ENCODE results near the gene SLC39A11. TPM values are rescaled to one million over a fixed set of nuclear protein-coding genes. Genes with fewer than 3 reads are reported as not detected.
"Not testable (repeated sequence)": the region's sequence is repeated elsewhere in the genome, so short reads cannot be mapped to it uniquely, and the experiment has no call there.

SLC39A11 gene
- total RNA-seq, 1 donor from 2014 or later, result 13.2 TPM

DNA sequence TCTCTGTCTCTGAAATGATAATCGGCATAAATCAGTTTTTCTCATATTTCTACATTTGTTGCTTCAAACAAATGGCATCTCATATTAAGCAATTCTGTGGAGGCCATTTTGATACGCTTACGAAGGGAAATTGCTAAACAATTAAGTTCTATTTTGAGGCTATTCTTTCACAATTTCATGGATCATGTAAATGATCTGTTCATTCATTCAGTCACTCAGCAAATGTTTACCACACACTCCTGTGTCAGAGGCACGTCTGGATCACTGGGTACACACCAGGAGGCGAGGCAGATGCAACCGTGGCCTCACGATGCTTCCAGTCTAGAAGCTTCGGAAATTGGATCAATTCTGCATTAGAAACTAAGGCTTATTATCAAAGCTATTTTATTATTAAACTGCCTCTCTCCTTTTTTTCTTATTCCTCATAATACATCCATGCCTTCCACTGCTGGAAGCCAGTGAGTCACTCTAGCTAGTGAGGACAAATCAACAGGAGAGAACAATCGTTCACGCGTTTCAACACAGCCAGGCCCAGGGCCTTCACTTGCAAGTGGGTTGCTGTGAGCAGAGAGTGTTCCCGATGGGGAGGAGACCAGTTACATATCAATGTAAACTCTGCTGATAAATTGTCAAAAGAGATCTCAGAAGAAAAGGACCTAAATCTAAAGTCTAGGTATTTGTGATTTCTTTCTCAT, 11.3 kb upstream of the SLC39A11 start:
- DNase-seq (ENCODE audit: low spot score), result no peak

GRCh38 chr17:73101031-73101430, 8.5 kb upstream of the SLC39A11 start:
- Mint-ChIP-seq H3K27me3 (ENCODE audit: unreplicated experiment) (no peaks in the 10 kb centered on the region), H3K27ac (ENCODE audit: unreplicated experiment) (no peak overlapping the region), H3K4me1 (ENCODE audit: unreplicated experiment) (peaks cover 4% of the 10 kb centered on the region), H3K9me3 (ENCODE audit: unreplicated experiment) (no peaks in the 10 kb centered on the region), H3K4me3 (ENCODE audit: unreplicated experiment) (no peak overlapping the region), H3K36me3 (ENCODE audit: low read depth, unreplicated experiment) (no peaks in the 10 kb centered on the region)
- TF ChIP-seq, protein P1, sequence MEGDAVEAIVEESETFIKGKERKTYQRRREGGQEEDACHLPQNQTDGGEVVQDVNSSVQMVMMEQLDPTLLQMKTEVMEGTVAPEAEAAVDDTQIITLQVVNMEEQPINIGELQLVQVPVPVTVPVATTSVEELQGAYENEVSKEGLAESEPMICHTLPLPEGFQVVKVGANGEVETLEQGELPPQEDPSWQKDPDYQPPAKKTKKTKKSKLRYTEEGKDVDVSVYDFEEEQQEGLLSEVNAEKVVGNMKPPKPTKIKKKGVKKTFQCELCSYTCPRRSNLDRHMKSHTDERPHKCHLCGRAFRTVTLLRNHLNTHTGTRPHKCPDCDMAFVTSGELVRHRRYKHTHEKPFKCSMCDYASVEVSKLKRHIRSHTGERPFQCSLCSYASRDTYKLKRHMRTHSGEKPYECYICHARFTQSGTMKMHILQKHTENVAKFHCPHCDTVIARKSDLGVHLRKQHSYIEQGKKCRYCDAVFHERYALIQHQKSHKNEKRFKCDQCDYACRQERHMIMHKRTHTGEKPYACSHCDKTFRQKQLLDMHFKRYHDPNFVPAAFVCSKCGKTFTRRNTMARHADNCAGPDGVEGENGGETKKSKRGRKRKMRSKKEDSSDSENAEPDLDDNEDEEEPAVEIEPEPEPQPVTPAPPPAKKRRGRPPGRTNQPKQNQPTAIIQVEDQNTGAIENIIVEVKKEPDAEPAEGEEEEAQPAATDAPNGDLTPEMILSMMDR (IDR thresholded peaks at IDR 0.05; ENCODE audit: unreplicated experiment), result no peak
- DNase-seq (ENCODE audit: low spot score), result no peak

More for the DNA sequence above, 11.3 kb upstream of the SLC39A11 start:
- Mint-ChIP-seq H3K27ac (ENCODE audit: unreplicated experiment) (no peak overlapping the region), H3K27me3 (ENCODE audit: unreplicated experiment) (no peaks in the 10 kb centered on the region), H3K4me3 (ENCODE audit: unreplicated experiment) (no peak overlapping the region), H3K4me1 (ENCODE audit: unreplicated experiment) (peaks cover 4% of the 10 kb centered on the region), H3K9me3 (ENCODE audit: unreplicated experiment) (no peaks in the 10 kb centered on the region), H3K36me3 (ENCODE audit: low read depth, unreplicated experiment) (no peaks in the 10 kb centered on the region)
- TF ChIP-seq, protein P1 (IDR thresholded peaks at IDR 0.05; ENCODE audit: unreplicated experiment), result no peak

DNA sequence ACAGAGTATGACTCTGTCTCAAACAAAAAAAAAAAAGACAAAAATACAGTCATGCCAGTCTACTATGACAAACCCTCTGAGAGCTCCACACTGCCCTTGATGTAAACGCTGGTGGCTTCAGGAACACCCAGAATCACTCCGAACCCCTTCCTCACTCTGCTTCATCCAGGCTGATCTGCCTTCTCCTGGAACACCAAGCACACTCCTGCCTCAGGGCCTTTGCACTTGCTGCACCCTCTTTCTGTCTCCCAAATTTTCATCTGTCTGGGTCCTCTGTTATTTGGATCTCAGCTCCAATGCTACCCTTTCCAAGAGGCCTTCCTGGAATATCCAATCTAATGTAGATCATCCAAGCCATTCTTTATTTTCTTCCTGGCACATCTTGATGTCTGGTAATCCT, 7.9 kb upstream of the SLC39A11 start:
- no peak for DNase-seq (ENCODE audit: low spot score)
- Mint-ChIP-seq H3K9me3 (ENCODE audit: unreplicated experiment) (no peaks in the 10 kb centered on the region), H3K4me1 (ENCODE audit: unreplicated experiment) (peaks cover 4% of the 10 kb centered on the region), H3K4me3 (ENCODE audit: unreplicated experiment) (no peak overlapping the region), H3K27me3 (ENCODE audit: unreplicated experiment) (no peaks in the 10 kb centered on the region), H3K27ac (ENCODE audit: unreplicated experiment) (no peak overlapping the region), H3K36me3 (ENCODE audit: low read depth, unreplicated experiment) (no peaks in the 10 kb centered on the region)
- TF ChIP-seq, protein P1 (IDR thresholded peaks at IDR 0.05; ENCODE audit: unreplicated experiment), result no peak

- H3K36me3 Mint-ChIP-seq (ENCODE audit: low read depth, unreplicated experiment), result no peaks in the 10 kb centered on the region
- no peaks in the 10 kb centered on the region for H3K9me3 Mint-ChIP-seq (ENCODE audit: unreplicated experiment)
- H3K27ac Mint-ChIP-seq (ENCODE audit: unreplicated experiment), result no peak overlapping the region
- no peak overlapping the region for H3K4me3 Mint-ChIP-seq (ENCODE audit: unreplicated experiment)
- H3K27me3 Mint-ChIP-seq (ENCODE audit: unreplicated experiment), result no peaks in the 10 kb centered on the region
- peaks cover 4% of the 10 kb centered on the region for H3K4me1 Mint-ChIP-seq (ENCODE audit: unreplicated experiment)
- TF ChIP-seq, protein P1 (IDR thresholded peaks at IDR 0.05; ENCODE audit: unreplicated experiment), result no peak
- DNase-seq (ENCODE audit: low spot score), result no peak
Measured at GRCh38 chr17:73099511-73099910, 7.0 kb upstream of the SLC39A11 start.

GRCh38 chr17:73098919-73099318, 6.4 kb upstream of the SLC39A11 start:
- Mint-ChIP-seq H3K4me1 (ENCODE audit: unreplicated experiment) (peaks cover 4% of the 10 kb centered on the region), H3K36me3 (ENCODE audit: low read depth, unreplicated experiment) (no peaks in the 10 kb centered on the region), H3K27ac (ENCODE audit: unreplicated experiment) (no peak overlapping the region), H3K4me3 (ENCODE audit: unreplicated experiment) (no peak overlapping the region), H3K27me3 (ENCODE audit: unreplicated experiment) (no peaks in the 10 kb centered on the region), H3K9me3 (ENCODE audit: unreplicated experiment) (no peaks in the 10 kb centered on the region)
- DNase-seq (ENCODE audit: low spot score), result no peak
- TF ChIP-seq, protein P1 (IDR thresholded peaks at IDR 0.05; ENCODE audit: unreplicated experiment), result no peak

- H3K4me3 Mint-ChIP-seq (ENCODE audit: unreplicated experiment); H3K9me3 Mint-ChIP-seq (ENCODE audit: unreplicated experiment); H3K4me1 Mint-ChIP-seq (ENCODE audit: unreplicated experiment); H3K27ac Mint-ChIP-seq (ENCODE audit: unreplicated experiment); H3K36me3 Mint-ChIP-seq (ENCODE audit: low read depth, unreplicated experiment); DNase-seq (ENCODE audit: low spot score); H3K27me3 Mint-ChIP-seq (ENCODE audit: unreplicated experiment): not testable (repeated sequence)
Measured at GRCh38 chr17:73097973-73098765, 5.7 kb upstream of the SLC39A11 start.
